SHP77 (cell line): ENCODE measurements around the gene TRIM4.

Experiments
- DNase-seq, 2 experiments: peaks; one replicate each; lab custom pipeline; 2025; lab: John Stamatoyannopoulos, UW

The TRIM4 gene

GRCh38 chr7:99842926-99843325, 76.4 kb downstream of the TRIM4 start:
- DNase-seq = no peak
